ENCODE results near the gene APOF. TPM values are rescaled to one million over a fixed set of nuclear protein-coding genes. Genes with fewer than 3 reads are reported as not detected.
A peak's percentile ranks its signal among the peaks of the same experiment; 100 is the strongest.
"Not testable (repeated sequence)": the region's sequence is repeated elsewhere in the genome, so short reads cannot be mapped to it uniquely, and the experiment has no call there.

The APOF gene
- total RNA-seq, 1 donor from 2014 or later = not detected

- no peaks in the 10 kb centered on the region for H3K9me3 Mint-ChIP-seq
- H3K27me3 Mint-ChIP-seq (ENCODE audit: low read depth) = no peaks in the 10 kb centered on the region
- H3K4me3 Mint-ChIP-seq = no peak overlapping the region
- TF ChIP-seq CTCF (conservative IDR thresholded peaks at IDR 0.05) = no peak
- H3K27ac Mint-ChIP-seq (ENCODE audit: unreplicated experiment) = no peak overlapping the region
- DNase-seq (ENCODE audit: low read depth, low spot score) = no peak
- H3K36me3 Mint-ChIP-seq (ENCODE audit: low read depth) = peaks cover 3% of the 10 kb centered on the region
- H3K4me1 Mint-ChIP-seq = no peaks in the 10 kb centered on the region
These were observed 36.1 kb downstream of the APOF start for GRCh38 chr12:56326533-56326932.

- DNase-seq (ENCODE audit: low read depth, low spot score) = no peak
- no peak for TF ChIP-seq CTCF (conservative IDR thresholded peaks at IDR 0.05)
- Mint-ChIP-seq H3K27me3 (ENCODE audit: low read depth) (no peaks in the 10 kb centered on the region), H3K4me3 (no peak overlapping the region), H3K36me3 (ENCODE audit: low read depth) (peaks cover 3% of the 10 kb centered on the region), H3K4me1 (no peaks in the 10 kb centered on the region), H3K9me3 (no peaks in the 10 kb centered on the region), H3K27ac (ENCODE audit: unreplicated experiment) (no peak overlapping the region)
These were observed 36.5 kb downstream of the APOF start for GRCh38 chr12:56326126-56326525.

- DNase-seq (ENCODE audit: low read depth, low spot score) = no peak
- TF ChIP-seq CTCF (conservative IDR thresholded peaks at IDR 0.05) = no peak
- no peak overlapping the region for H3K27ac Mint-ChIP-seq (ENCODE audit: unreplicated experiment)
- H3K36me3 Mint-ChIP-seq (ENCODE audit: low read depth) = peaks cover 3% of the 10 kb centered on the region
- no peaks in the 10 kb centered on the region for H3K9me3 Mint-ChIP-seq
- no peaks in the 10 kb centered on the region for H3K27me3 Mint-ChIP-seq (ENCODE audit: low read depth)
- no peaks in the 10 kb centered on the region for H3K4me1 Mint-ChIP-seq
- H3K4me3 Mint-ChIP-seq = no peak overlapping the region
These were observed 38.5 kb downstream of the APOF start for GRCh38 chr12:56324206-56324605.

- not testable (repeated sequence) for H3K9me3 Mint-ChIP-seq; H3K36me3 Mint-ChIP-seq (ENCODE audit: low read depth); H3K4me1 Mint-ChIP-seq
These were observed 41.0 kb downstream of the APOF start for GRCh38 chr12:56321610-56322009.

GRCh38 chr12:56321027-56321426 is 41.6 kb downstream of the APOF start:
- Mint-ChIP-seq H3K4me1 (peaks cover 7% of the 10 kb centered on the region), H3K27me3 (ENCODE audit: low read depth) (peaks cover under 1% of the 10 kb centered on the region), H3K4me3 (no peak overlapping the region), H3K9me3 (no peaks in the 10 kb centered on the region), H3K27ac (ENCODE audit: unreplicated experiment) (no peak overlapping the region), H3K36me3 (ENCODE audit: low read depth) (peaks cover 7% of the 10 kb centered on the region)
- DNase-seq (ENCODE audit: low read depth, low spot score) = no peak
- no peak for TF ChIP-seq CTCF (conservative IDR thresholded peaks at IDR 0.05)

More at GRCh38 chr12:56321610-56322009, 41.0 kb downstream of the APOF start:
- H3K4me3 Mint-ChIP-seq; DNase-seq (ENCODE audit: low read depth, low spot score); H3K27ac Mint-ChIP-seq (ENCODE audit: unreplicated experiment); H3K27me3 Mint-ChIP-seq (ENCODE audit: low read depth): not testable (repeated sequence)

- H3K4me1 Mint-ChIP-seq = peaks cover 24% of the 10 kb centered on the region
- no peaks in the 10 kb centered on the region for H3K9me3 Mint-ChIP-seq
- H3K36me3 Mint-ChIP-seq (ENCODE audit: low read depth) = peaks cover 7% of the 10 kb centered on the region
- DNase-seq (ENCODE audit: low read depth, low spot score) = no peak
- H3K27me3 Mint-ChIP-seq (ENCODE audit: low read depth) = peaks cover 3% of the 10 kb centered on the region
- H3K4me3 Mint-ChIP-seq = peak overlapping the region; percentile 61
- TF ChIP-seq CTCF (conservative IDR thresholded peaks at IDR 0.05) = no peak
- no peak overlapping the region for H3K27ac Mint-ChIP-seq (ENCODE audit: unreplicated experiment)
These were observed 45.0 kb downstream of the APOF start for GRCh38 chr12:56317675-56318074.

All from neural crest cell (in vitro differentiated cells).